OCI-LY1 (cell line): Measurements from ENCODE around the gene INAVA.
"Not testable (repeated sequence)": the region's sequence is repeated elsewhere in the genome, so short reads cannot be mapped to it uniquely, and the experiment has no call there.

Source experiments
- CTCF ChIP-seq: fragments of 200-600 bp; sonication (generic), shearing (Covaris generic); IDR thresholded peaks from 2 replicates; pipeline ENCODE4 v1.5.1; 2017; ENCODE audit warnings: mild to moderate bottlenecking, antibody characterized with exemption, low read length, moderate library complexity, mixed read lengths
- EZH2 ChIP-seq: fragments of 200-600 bp; sonication (generic), shearing (Covaris generic); IDR thresholded peaks from 2 replicates; pipeline ENCODE4 v1.8.0; 2017; ENCODE audit warnings: borderline replicate concordance, mixed run types, mild to moderate bottlenecking, antibody characterized with exemption, low read length, moderate library complexity, mixed read lengths

GRCh38 chr1:200911936-200912335, 17.2 kb downstream of the INAVA start:
- TF ChIP-seq CTCF, EZH2: not testable (repeated sequence)
